Neural cell (in vitro differentiated cells): ENCODE data around the gene C10orf90. TPM values are rescaled to one million over a fixed set of nuclear protein-coding genes. Genes with fewer than 3 reads are reported as not detected.

Source experiments
- H2AFZ ChIP-seq: fragments of 200-600, 300-800 bp; sonication (generic), shearing (Covaris generic); 2 replicates; pipeline ENCODE4 v1.6.0; 2014; ENCODE audit warnings: low read depth, mild to moderate bottlenecking, antibody characterized with exemption, low read length, moderate library complexity
- H3F3A ChIP-seq: fragments of 200-600 bp; shearing (Covaris generic); 2 replicates; pipeline ENCODE4 v1.6.1; 2016; ENCODE audit warnings: mild to moderate bottlenecking, moderate library complexity, mixed read lengths, antibody characterized with exemption, low read length; ENCODE audit not compliant: insufficient read depth, poor library complexity, severe bottlenecking
- H3K27ac ChIP-seq: fragments of 200-600, 300-800 bp; sonication (generic), shearing (Covaris generic); 2 replicates; pipeline ENCODE4 v1.5.1; 2014; ENCODE audit warnings: mild to moderate bottlenecking, low read length, moderate library complexity
- H3K27me3 ChIP-seq: fragments of 300-800, 200-600 bp; sonication (generic), shearing (Covaris generic); 2 replicates; pipeline ENCODE4 v1.6.0; 2014; ENCODE audit warnings: mild to moderate bottlenecking, low read depth, low read length, moderate library complexity; ENCODE audit not compliant: insufficient read depth
- H3K36me3 ChIP-seq: fragments of 300-800, 200-600 bp; sonication (generic), shearing (Covaris generic); 2 replicates; pipeline ENCODE4 v1.5.1; 2014; ENCODE audit warnings: mild to moderate bottlenecking, antibody characterized with exemption, low read length, moderate library complexity; ENCODE audit not compliant: insufficient read depth
- H3K4me2 ChIP-seq: fragments of 300-800, 200-600 bp; sonication (generic), shearing (Covaris generic); 2 replicates; pipeline ENCODE4 v1.6.0; 2014; ENCODE audit warnings: mild to moderate bottlenecking, low read length
- H3K4me3 ChIP-seq: fragments of 300-800, 200-600 bp; sonication (generic), shearing (Covaris generic); 2 replicates; pipeline ENCODE4 v1.5.1; 2014; ENCODE audit warnings: mild to moderate bottlenecking, low read length, moderate library complexity
- H3K79me2 ChIP-seq: fragments of 200-600 bp; shearing (Covaris generic); replicated peaks from 2 replicates; pipeline ENCODE4 v1.6.0; 2014; ENCODE audit warnings: mild to moderate bottlenecking, low read length, moderate library complexity; ENCODE audit not compliant: insufficient read depth
- H3K9ac ChIP-seq: fragments of 300-800, 200-600 bp; sonication (generic), shearing (Covaris generic); 2 replicates; pipeline ENCODE4 v1.6.1; 2016; ENCODE audit warnings: mild to moderate bottlenecking, low read length, mixed read lengths
- H3K9me2 ChIP-seq: fragments of 200-600 bp; shearing (Covaris generic); 2 replicates; pipeline ENCODE4 v1.6.1; 2016; ENCODE audit warnings: mild to moderate bottlenecking, low read length, mixed read lengths; ENCODE audit not compliant: insufficient read depth
- H3K9me3 ChIP-seq: fragments of 200-600, 300-800 bp; sonication (generic), shearing (Covaris generic); 2 replicates; pipeline ENCODE4 v1.6.1; 2016; ENCODE audit warnings: mild to moderate bottlenecking, mixed run types, low read length, moderate library complexity, mixed read lengths
- H4K20me1 ChIP-seq: fragments of 200-600 bp; shearing (Covaris generic); 2 replicates; pipeline ENCODE4 v1.6.1; 2016; ENCODE audit warnings: mild to moderate bottlenecking, mixed run types; ENCODE audit not compliant: insufficient read depth
- CTCF ChIP-seq: fragments of 450-650 bp; IDR thresholded peaks from 2 replicates; pipeline ENCODE4 v1.5.1; 2014; ENCODE audit warnings: antibody characterized with exemption, mild to moderate bottlenecking, moderate library complexity; ENCODE audit not compliant: poor library complexity, severe bottlenecking
- EP300 ChIP-seq: fragments of 450-650 bp; conservative IDR thresholded peaks from 2 replicates; pipeline ENCODE4 v1.6.1; 2014; ENCODE audit warnings: antibody characterized with exemption, mild to moderate bottlenecking, moderate library complexity; ENCODE audit not compliant: poor library complexity, severe bottlenecking
- EZH2 ChIP-seq: fragments of 200-600, 300-800 bp; shearing (Covaris generic), sonication (generic); IDR thresholded peaks from 2 replicates; pipeline ENCODE4 v1.6.1; 2014; ENCODE audit warnings: antibody characterized with exemption, low read length, borderline replicate concordance, mild to moderate bottlenecking; ENCODE audit not compliant: insufficient read depth, poor library complexity, severe bottlenecking
- MXI1 ChIP-seq: fragments of 450-650 bp; conservative IDR thresholded peaks from 2 replicates; pipeline ENCODE4 v1.6.1; 2014; ENCODE audit warnings: antibody characterized with exemption, mild to moderate bottlenecking; ENCODE audit not compliant: poor library complexity, severe bottlenecking
- POLR2AphosphoS5 ChIP-seq: IDR thresholded peaks from 2 replicates; pipeline ENCODE4 v1.6.1; 2012
- RAD21 ChIP-seq: fragments of 450-650 bp; conservative IDR thresholded peaks from 2 replicates; pipeline ENCODE4 v1.6.1; 2014; ENCODE audit warnings: antibody characterized with exemption, mild to moderate bottlenecking, moderate library complexity
- REST ChIP-seq: IDR thresholded peaks from 2 replicates; pipeline ENCODE4 v1.6.1; 2012; ENCODE audit warnings: borderline replicate concordance
- SMC3 ChIP-seq: fragments of 450-650 bp; conservative IDR thresholded peaks from 2 replicates; pipeline ENCODE4 v1.6.1; 2014; ENCODE audit warnings: antibody characterized with exemption, mild to moderate bottlenecking, moderate library complexity; ENCODE audit not compliant: poor library complexity
- TAF1 ChIP-seq: IDR thresholded peaks from 2 replicates; pipeline ENCODE4 v1.6.1; 2012; ENCODE audit warnings: low read depth
- polyA plus RNA-seq: library from polyadenylated mRNA; depleted of rRNA; stranded (reverse); fragments of >200 nt; gene quantifications from 2 replicates; pipeline ENCODE4 v1.2.3, GENCODE V29; 2014

The C10orf90 gene
- polyA plus RNA-seq, 1 donor from 2014 or later: not detected

DNA sequence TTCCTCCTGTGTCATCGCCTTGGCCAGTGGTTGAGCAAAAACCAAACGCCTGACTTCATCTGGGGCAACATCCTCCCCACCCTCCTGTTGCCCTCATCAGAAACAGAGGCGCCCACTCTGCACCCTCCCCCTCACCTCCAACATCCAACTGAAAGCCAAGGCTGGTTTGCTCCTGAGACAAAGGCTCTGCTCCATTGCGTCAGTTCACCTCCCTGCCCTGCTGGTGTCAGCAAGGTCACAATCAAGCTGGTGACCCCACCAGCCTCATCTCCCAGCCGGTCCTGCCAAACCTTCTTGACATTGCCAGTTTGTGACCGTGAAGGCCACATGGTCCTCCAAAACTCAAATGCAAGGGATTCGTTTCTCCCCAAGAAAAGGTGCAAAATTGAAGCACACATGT is 150.5 kb downstream of the C10orf90 start:
- Histone ChIP-seq H3K4me2 (no peak overlapping the region), H3K79me2 (no peaks in the 10 kb centered on the region), H3F3A (no peaks in the 10 kb centered on the region), H3K9ac (no peak overlapping the region), H3K9me3 (no peaks in the 10 kb centered on the region), H3K36me3 (no peaks in the 10 kb centered on the region), H2AFZ (no peak overlapping the region), H3K27me3 (no peaks in the 10 kb centered on the region), H3K4me3 (no peak overlapping the region), H4K20me1 (no peaks in the 10 kb centered on the region), H3K9me2 (no peaks in the 10 kb centered on the region), H3K27ac (no peak overlapping the region)
- no peak for TF ChIP-seq CTCF
- TF ChIP-seq REST: no peak
- no peak for TF ChIP-seq SMC3
- TF ChIP-seq EP300: no peak
- TF ChIP-seq POLR2AphosphoS5: no peak
- no peak for TF ChIP-seq RAD21
- no peak for TF ChIP-seq EZH2
- no peak for TF ChIP-seq MXI1
- TF ChIP-seq TAF1: no peak

- Histone ChIP-seq H3K36me3 (no peaks in the 10 kb centered on the region), H3K27me3 (no peaks in the 10 kb centered on the region), H3K9ac (no peak overlapping the region), H3F3A (no peaks in the 10 kb centered on the region), H3K4me2 (no peak overlapping the region), H4K20me1 (no peaks in the 10 kb centered on the region), H2AFZ (no peak overlapping the region), H3K27ac (no peak overlapping the region), H3K79me2 (no peaks in the 10 kb centered on the region), H3K9me3 (no peaks in the 10 kb centered on the region), H3K9me2 (no peaks in the 10 kb centered on the region), H3K4me3 (no peak overlapping the region)
- TF ChIP-seq REST: no peak
- TF ChIP-seq RAD21: no peak
- no peak for TF ChIP-seq EZH2
- TF ChIP-seq MXI1: no peak
- no peak for TF ChIP-seq SMC3
- TF ChIP-seq EP300: no peak
- no peak for TF ChIP-seq TAF1
- no peak for TF ChIP-seq POLR2AphosphoS5
- TF ChIP-seq CTCF: no peak
Observed at GRCh38 chr10:126519185-126519584, 151.3 kb downstream of the C10orf90 start.
